ENCODE results near the gene JAZF1.

DNA sequence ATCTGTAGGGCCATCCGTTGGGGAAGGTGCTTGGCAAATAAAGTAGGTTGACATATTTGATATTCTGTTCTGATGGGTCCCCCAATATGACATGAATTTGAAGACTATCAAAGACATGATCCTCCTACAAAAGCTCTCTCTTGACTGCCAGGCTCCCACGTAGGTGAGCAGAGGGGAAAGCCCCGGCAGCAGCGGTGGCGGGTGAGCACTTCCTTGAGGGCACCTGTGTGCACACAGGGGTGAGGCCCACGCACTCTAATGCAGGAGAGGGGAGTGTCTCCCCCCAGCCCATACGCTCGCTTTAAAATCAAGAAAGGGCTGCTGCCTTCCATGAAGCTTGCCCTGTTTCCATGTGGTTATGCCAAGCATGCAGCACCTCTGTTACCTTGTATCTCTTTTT is 340.3 kb downstream of the JAZF1 start:
- TF ChIP-seq EZH2phosphoT487 (IDR thresholded peaks at IDR 0.05; ENCODE audit: insufficient read depth, low read depth) (no peak), EZH2 (IDR thresholded peaks at IDR 0.05; ENCODE audit: insufficient read depth, poor library complexity, severe bottlenecking) (no peak)

Data from GM23248 (cell line).